ENCODE measurements around the gene FKBP11. TPM values are rescaled to one million over a fixed set of nuclear protein-coding genes. Genes with fewer than 3 reads are reported as not detected.

FKBP11 gene
- 22.0 and 29.8 TPM in 2 replicates for total RNA-seq (2014; rRNA removed; shearing (Covaris generic); ENCODE audit: low replicate concordance)

DNA sequence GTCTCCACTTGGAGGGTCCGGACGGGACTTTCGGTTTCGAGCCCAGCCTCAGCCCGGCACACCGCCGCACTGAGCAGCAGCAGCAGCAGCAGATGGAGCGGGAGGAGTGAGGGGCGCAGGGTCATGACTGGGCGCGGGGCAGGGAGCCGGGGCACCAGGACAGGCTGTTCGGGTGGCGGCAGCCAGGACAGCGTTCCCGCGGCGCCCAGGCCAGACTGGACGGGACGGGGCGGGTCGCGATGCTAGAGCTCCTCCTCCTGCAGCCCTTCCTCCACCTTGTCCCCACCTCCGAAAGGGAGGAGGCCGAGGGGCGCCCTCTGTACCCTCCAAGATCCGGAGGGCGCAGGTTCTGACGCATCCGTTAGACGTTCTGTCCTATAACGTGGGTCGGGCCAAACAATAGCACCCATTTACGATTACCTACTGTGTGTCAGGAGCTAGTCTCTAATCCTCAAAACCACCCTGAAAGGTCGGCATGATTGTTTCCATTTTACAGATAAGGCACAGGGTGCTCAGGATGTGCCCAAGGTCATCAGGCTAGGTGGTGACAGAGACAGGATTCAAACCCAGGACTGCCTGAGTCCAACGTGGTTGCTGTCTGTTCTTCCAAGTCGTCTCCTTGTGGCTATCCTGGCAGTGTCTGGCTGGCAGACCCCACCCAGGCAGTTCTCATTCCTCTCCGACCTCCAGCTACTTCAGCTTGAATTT is at the start of gene FKBP11:
TSS of gene FKBP11 (minus strand) at position 189 of the 708 bp plus-strand sequence. CDS start at position 125, 64 bp downstream.
- Histone ChIP-seq H3K4me1 (ENCODE audit: low read length) (peaks cover 14% of the 10 kb centered on the region), H3K79me2 (ENCODE audit: low read length) (peaks cover 4% of the 10 kb centered on the region; the same call in 1 of the 2 replicates), H3K9me2 (replicated peaks; ENCODE audit: insufficient read depth, low read length) (no peaks in the 10 kb centered on the region), H4K20me1 (ENCODE audit: insufficient read depth, low read depth, low read length) (no peaks in the 10 kb centered on the region), H3K27ac (ENCODE audit: low read length) (peak within 1 kb of the TSS; percentile 37; the same call in 1 of the 2 replicates), H3K36me3 (ENCODE audit: insufficient read depth, low read length) (peaks cover 26% of the 10 kb centered on the region), H3K4me3 (ENCODE audit: low read length) (peak within 1 kb of the TSS; percentile 92), H3K27me3 (ENCODE audit: low read length) (no peaks in the 10 kb centered on the region), H3K4me2 (ENCODE audit: low read depth, low read length, poor library complexity, severe bottlenecking) (peak within 1 kb of the TSS; percentile 82), H2AFZ (ENCODE audit: low read length) (peak within 1 kb of the TSS; percentile 63), H3K9ac (ENCODE audit: low read length) (peak within 1 kb of the TSS; percentile 90), H3K9me3 (ENCODE audit: low read length) (no peaks in the 10 kb centered on the region)
- DNase-seq: peak; percentile 94

DNA sequence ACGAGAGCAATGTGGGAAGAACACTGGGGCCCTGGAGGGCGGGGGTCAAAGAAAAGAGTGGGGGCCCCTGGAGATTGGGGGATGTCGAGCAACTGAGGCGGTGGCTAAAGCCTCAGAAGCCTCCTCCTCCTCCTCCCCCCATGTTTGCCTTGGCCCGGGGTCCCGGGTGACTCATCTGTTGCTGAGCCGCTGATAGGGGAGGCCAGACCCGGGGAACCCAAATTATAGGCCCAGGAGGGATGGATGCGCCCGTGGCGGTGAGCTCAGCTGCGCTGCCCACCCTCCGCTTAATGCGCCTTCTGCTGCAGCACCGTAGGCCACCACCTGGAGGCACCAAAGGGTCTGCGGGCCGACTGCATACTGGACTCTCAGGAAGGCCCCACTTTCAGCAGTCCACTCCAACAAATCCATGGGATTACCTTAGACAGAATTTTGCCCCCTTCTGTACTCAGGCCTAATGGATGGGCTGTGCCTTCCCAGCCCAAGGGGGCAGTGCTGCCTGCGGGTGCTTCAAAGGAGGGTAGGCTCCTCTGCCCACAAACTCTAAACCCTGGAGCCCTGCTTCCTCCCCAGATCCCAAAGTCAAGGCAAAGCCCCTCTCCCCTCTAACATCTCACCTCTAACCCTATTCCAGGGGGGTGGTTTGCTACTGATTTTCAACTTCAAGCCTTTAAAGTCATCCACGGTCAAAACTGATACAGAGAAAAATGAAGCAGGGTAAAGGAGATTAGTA is 48.8 kb upstream of the FKBP11 start:
- Histone ChIP-seq H3K4me2 (ENCODE audit: low read depth, low read length, poor library complexity, severe bottlenecking) (no peak overlapping the region), H3K27ac (ENCODE audit: low read length) (no peak overlapping the region), H2AFZ (ENCODE audit: low read length) (no peak overlapping the region), H3K27me3 (ENCODE audit: low read length) (no peaks in the 10 kb centered on the region), H3K9me2 (replicated peaks; ENCODE audit: insufficient read depth, low read length) (no peaks in the 10 kb centered on the region), H3K79me2 (ENCODE audit: low read length) (no peaks in the 10 kb centered on the region), H3K36me3 (ENCODE audit: insufficient read depth, low read length) (no peaks in the 10 kb centered on the region), H3K9ac (ENCODE audit: low read length) (no peak overlapping the region), H3K4me1 (ENCODE audit: low read length) (peaks cover 17% of the 10 kb centered on the region), H3K9me3 (ENCODE audit: low read length) (no peaks in the 10 kb centered on the region), H3K4me3 (ENCODE audit: low read length) (no peak overlapping the region), H4K20me1 (ENCODE audit: insufficient read depth, low read depth, low read length) (no peaks in the 10 kb centered on the region)
- no peak for DNase-seq

GRCh38 chr12:48973531-48973930 is 48.2 kb upstream of the FKBP11 start:
- H2AFZ ChIP-seq (ENCODE audit: low read length): no peak overlapping the region
- H3K27me3 ChIP-seq (ENCODE audit: low read length): no peaks in the 10 kb centered on the region
- no peaks in the 10 kb centered on the region for H3K36me3 ChIP-seq (ENCODE audit: insufficient read depth, low read length)
- no peaks in the 10 kb centered on the region for H3K9me3 ChIP-seq (ENCODE audit: low read length)
- no peak overlapping the region for H3K4me2 ChIP-seq (ENCODE audit: low read depth, low read length, poor library complexity, severe bottlenecking)
- no peak overlapping the region for H3K9ac ChIP-seq (ENCODE audit: low read length)
- H3K27ac ChIP-seq (ENCODE audit: low read length): no peak overlapping the region
- no peaks in the 10 kb centered on the region for H4K20me1 ChIP-seq (ENCODE audit: insufficient read depth, low read depth, low read length)
- H3K79me2 ChIP-seq (ENCODE audit: low read length): no peaks in the 10 kb centered on the region
- H3K9me2 ChIP-seq (replicated peaks; ENCODE audit: insufficient read depth, low read length): no peaks in the 10 kb centered on the region
- DNase-seq: no peak
- H3K4me3 ChIP-seq (ENCODE audit: low read length): no peak overlapping the region
- H3K4me1 ChIP-seq (ENCODE audit: low read length): peaks cover 17% of the 10 kb centered on the region

- Histone ChIP-seq H3K27ac (ENCODE audit: low read length) (no peak overlapping the region), H3K4me1 (ENCODE audit: low read length) (peaks cover 17% of the 10 kb centered on the region), H3K36me3 (ENCODE audit: insufficient read depth, low read length) (no peaks in the 10 kb centered on the region), H3K9ac (ENCODE audit: low read length) (no peak overlapping the region), H3K27me3 (ENCODE audit: low read length) (no peaks in the 10 kb centered on the region), H3K4me2 (ENCODE audit: low read depth, low read length, poor library complexity, severe bottlenecking) (no peak overlapping the region), H3K9me2 (replicated peaks; ENCODE audit: insufficient read depth, low read length) (no peaks in the 10 kb centered on the region), H3K4me3 (ENCODE audit: low read length) (no peak overlapping the region), H2AFZ (ENCODE audit: low read length) (no peak overlapping the region), H4K20me1 (ENCODE audit: insufficient read depth, low read depth, low read length) (no peaks in the 10 kb centered on the region), H3K79me2 (ENCODE audit: low read length) (no peaks in the 10 kb centered on the region), H3K9me3 (ENCODE audit: low read length) (no peaks in the 10 kb centered on the region)
- DNase-seq: no peak
Observed at GRCh38 chr12:48972952-48973483, 47.7 kb upstream of the FKBP11 start.

DNA sequence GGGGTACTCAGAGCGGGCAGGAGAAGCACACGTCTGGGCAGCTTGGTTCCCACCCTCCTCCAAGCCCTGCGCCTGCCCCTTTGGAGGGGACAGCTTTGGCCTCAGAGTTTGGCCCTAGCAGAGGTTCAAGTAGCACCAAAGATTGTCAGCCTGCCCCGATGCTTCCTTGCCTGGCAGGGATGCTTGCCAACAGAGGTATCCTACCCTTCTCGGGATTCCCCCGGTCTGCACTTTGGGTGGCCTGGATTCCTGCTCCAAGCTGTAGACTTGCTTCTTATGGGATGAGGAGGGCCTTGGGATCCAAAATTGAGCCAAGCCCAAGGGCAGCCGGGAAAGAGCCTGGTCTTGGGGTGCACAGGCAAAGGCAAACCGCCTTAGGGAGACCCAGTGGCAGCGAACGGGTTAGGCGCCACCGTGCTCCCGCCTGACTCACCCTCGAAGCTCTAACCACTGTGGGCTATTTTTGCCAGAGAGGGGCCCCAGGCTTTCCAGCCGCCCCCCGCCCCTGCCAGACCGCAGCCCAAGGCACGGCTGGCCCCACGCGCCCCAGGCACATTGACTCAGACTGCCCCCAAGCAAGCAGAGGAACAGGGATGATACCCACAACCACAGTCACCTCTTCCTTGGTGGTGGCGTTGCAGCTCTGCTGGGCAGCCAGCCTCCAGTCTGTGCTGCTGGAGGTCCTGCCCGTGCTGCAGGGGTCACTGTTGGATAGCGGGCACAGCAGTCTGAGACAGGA is 47.1 kb upstream of the FKBP11 start:
- no peak overlapping the region for H3K9ac ChIP-seq (ENCODE audit: low read length)
- H3K4me3 ChIP-seq (ENCODE audit: low read length): no peak overlapping the region
- H3K9me3 ChIP-seq (ENCODE audit: low read length): no peaks in the 10 kb centered on the region
- no peak overlapping the region for H3K27ac ChIP-seq (ENCODE audit: low read length)
- DNase-seq: no peak
- H3K4me1 ChIP-seq (ENCODE audit: low read length): peaks cover 13% of the 10 kb centered on the region
- peak overlapping the region; percentile 70 for H3K4me2 ChIP-seq (ENCODE audit: low read depth, low read length, poor library complexity, severe bottlenecking)
- H2AFZ ChIP-seq (ENCODE audit: low read length): no peak overlapping the region
- no peaks in the 10 kb centered on the region for H3K27me3 ChIP-seq (ENCODE audit: low read length)
- H4K20me1 ChIP-seq (ENCODE audit: insufficient read depth, low read depth, low read length): no peaks in the 10 kb centered on the region
- H3K9me2 ChIP-seq (replicated peaks; ENCODE audit: insufficient read depth, low read length): no peaks in the 10 kb centered on the region
- no peaks in the 10 kb centered on the region for H3K36me3 ChIP-seq (ENCODE audit: insufficient read depth, low read length)
- H3K79me2 ChIP-seq (ENCODE audit: low read length): no peaks in the 10 kb centered on the region

- Histone ChIP-seq H3K27ac (ENCODE audit: low read length) (no peak overlapping the region), H3K4me2 (ENCODE audit: low read depth, low read length, poor library complexity, severe bottlenecking) (peak overlapping the region; percentile 70), H3K4me3 (ENCODE audit: low read length) (peak overlapping the region; percentile 56), H3K79me2 (ENCODE audit: low read length) (no peaks in the 10 kb centered on the region), H2AFZ (ENCODE audit: low read length) (peak overlapping the region; percentile 89), H4K20me1 (ENCODE audit: insufficient read depth, low read depth, low read length) (no peaks in the 10 kb centered on the region), H3K4me1 (ENCODE audit: low read length) (peaks cover 24% of the 10 kb centered on the region), H3K36me3 (ENCODE audit: insufficient read depth, low read length) (no peaks in the 10 kb centered on the region), H3K9ac (ENCODE audit: low read length) (peak overlapping the region; percentile 59), H3K27me3 (ENCODE audit: low read length) (no peaks in the 10 kb centered on the region), H3K9me2 (replicated peaks; ENCODE audit: insufficient read depth, low read length) (no peaks in the 10 kb centered on the region), H3K9me3 (ENCODE audit: low read length) (no peaks in the 10 kb centered on the region)
- DNase-seq: no peak
Observed at GRCh38 chr12:48970702-48971334, 45.5 kb upstream of the FKBP11 start.

GRCh38 chr12:48969833-48970701 is 44.8 kb upstream of the FKBP11 start:
- no peak for DNase-seq
- Histone ChIP-seq H3K9me3 (ENCODE audit: low read length) (no peaks in the 10 kb centered on the region), H3K79me2 (ENCODE audit: low read length) (no peaks in the 10 kb centered on the region), H3K9me2 (replicated peaks; ENCODE audit: insufficient read depth, low read length) (no peaks in the 10 kb centered on the region), H3K27ac (ENCODE audit: low read length) (no peak overlapping the region), H3K36me3 (ENCODE audit: insufficient read depth, low read length) (no peaks in the 10 kb centered on the region), H3K4me1 (ENCODE audit: low read length) (peaks cover 29% of the 10 kb centered on the region), H3K27me3 (ENCODE audit: low read length) (no peaks in the 10 kb centered on the region), H3K4me2 (ENCODE audit: low read depth, low read length, poor library complexity, severe bottlenecking) (peak overlapping the region; percentile 70), H3K4me3 (ENCODE audit: low read length) (peak overlapping the region; percentile 56; the same call in 1 of the 2 replicates), H4K20me1 (ENCODE audit: insufficient read depth, low read depth, low read length) (no peaks in the 10 kb centered on the region), H2AFZ (ENCODE audit: low read length) (no peak overlapping the region), H3K9ac (ENCODE audit: low read length) (no peak overlapping the region)
